ENCODE results near the gene MDFI.

Gene MDFI

DNA sequence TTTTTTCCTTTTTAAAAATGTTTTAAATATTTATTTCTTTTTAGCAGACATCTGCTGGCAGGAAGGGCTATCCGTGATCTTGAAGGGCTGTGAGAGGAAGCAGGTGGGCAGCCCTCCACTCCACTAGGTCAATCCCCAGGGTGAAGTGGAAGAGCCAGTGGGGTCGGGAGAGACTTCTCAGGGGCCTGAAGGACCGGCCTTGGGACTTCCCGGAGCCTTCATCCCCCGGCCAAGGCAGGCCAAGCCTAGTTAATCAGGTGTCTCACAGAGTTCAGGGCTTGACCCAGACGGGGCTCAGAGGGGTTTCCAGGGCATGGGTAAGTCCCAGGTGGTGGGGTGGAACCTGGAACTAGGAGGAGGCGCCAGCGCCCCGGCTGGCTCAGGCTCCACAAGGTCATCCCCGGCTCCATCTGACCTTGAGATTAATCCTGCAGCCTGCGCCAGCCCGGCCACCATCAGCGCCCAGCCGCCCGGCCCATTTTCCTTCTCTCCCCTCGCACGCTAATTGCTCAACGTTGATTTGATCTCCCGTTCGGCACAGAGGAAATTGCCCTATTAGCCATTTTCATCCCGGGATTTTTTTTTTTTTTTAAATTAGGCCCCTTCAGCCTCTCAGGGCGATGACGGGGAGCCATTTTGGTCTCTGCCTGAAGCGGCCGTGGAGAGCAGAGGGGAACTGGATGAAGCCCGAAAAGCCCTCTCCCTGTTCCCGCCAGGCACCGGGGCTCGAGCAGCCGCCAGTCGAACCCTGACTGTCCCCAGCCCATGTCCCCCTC, 44.4 kb downstream of the MDFI start:
- no peak for DNase-seq
- TF ChIP-seq POLR2A (IDR thresholded peaks at IDR 0.05; ENCODE audit: low read length) (no peak), GATA1 (IDR thresholded peaks at IDR 0.05; ENCODE audit: low read depth, low read length) (no peak)

DNA sequence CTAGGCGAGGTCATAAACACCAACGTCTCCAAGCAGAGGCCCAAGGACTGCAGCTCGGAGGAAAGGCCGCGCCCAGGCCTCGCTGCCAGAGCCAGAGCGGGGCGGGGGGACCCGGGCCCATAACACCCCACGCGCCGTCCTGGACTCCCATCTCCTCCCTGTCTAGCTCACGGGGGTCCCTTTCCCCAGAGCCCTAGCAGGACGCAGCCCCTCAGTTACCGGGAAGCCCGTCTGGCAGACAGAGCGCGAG, 44.9 kb downstream of the MDFI start:
- DNase-seq: no peak
- TF ChIP-seq POLR2A (IDR thresholded peaks at IDR 0.05; ENCODE audit: low read length) (no peak), GATA1 (IDR thresholded peaks at IDR 0.05; ENCODE audit: low read depth, low read length) (no peak)

DNA sequence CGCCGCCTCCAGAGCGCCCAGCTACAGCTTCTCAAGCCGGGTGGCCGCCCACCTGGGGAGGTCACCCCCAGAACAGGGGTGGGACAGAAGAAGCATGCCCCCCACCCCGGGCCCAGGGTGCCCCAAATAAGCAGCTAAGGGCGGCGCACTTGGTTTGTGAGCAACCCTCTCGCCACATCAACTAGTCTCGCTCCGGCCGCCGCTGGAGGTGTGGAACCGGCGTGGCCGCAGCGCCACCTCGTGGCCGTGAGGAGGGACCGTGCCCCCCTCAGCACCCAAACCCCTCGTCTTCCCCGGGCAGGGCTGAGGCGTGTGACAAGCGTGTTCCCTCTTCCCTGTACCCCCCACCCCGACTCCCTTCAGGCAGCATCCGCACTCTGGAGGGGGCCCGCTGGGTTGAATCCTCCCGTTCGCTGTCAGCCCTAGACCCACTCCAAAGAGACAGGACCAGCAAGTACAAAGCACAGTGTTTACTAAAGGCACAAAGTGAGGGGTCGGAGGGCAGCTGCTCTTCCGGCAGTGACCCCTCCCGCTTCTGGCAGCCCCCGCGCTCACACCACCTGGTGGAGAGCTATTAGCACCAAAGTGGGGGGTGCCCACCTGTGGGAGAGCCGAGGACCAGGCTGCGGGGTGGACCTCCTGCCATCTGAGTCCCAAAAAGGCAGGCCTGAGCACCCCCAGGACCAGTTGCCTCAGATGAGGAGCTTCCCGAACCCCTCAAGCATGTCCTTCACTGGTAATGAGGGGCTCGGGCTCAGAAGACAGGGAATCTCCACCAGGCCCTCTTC, 45.4 kb downstream of the MDFI start:
- DNase-seq: peak; percentile 76 to 85
- TF ChIP-seq POLR2A (IDR thresholded peaks at IDR 0.05; ENCODE audit: low read length) (no peak), GATA1 (IDR thresholded peaks at IDR 0.05; ENCODE audit: low read depth, low read length) (no peak)

DNA sequence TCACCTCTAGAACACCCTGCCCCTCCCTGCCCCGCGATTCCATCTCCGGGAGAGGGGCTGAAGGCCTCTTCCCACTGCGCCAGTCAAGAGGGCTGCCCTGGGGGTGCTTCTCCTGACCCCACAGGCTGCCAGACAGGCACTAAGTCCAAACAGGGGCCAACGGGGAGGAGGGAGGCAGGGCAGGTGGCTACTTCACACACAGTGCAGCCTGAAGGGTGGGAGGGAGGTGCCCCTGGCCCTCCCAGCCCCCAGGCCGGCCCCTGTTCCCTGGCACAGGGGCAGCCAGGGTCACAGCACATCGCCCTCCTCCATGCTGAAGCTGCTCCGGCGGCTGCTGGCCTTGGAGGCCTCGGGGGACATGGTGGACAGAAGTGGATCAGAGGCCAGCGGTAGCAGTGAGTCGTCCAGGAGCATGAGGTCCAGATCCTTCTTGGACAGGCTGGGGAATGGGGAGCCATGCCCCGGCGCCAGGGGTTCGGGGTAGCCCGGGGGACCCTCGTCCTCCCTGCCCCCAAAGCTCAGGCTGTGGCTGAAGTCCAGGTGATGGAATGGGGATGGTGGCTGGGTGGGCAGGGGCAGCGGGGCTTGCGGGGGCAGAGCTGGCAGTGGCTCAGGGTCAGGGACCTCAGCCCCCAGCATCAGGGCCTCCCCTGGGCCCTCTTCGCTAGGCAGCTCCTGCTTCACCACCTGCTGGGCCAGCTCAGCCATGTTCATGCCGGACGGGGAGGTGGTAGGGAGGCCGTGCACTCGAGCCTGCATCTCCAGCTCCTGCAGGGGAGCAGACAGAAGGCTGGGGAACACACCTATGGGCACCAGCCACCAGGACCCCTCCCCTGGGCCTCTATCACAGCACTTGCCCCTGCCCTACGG, 46.3 kb downstream of the MDFI start:
- DNase-seq: no peak
- TF ChIP-seq GATA1 (IDR thresholded peaks at IDR 0.05; ENCODE audit: low read depth, low read length): no peak
- TF ChIP-seq POLR2A (IDR thresholded peaks at IDR 0.05; ENCODE audit: low read length): no peak

DNA sequence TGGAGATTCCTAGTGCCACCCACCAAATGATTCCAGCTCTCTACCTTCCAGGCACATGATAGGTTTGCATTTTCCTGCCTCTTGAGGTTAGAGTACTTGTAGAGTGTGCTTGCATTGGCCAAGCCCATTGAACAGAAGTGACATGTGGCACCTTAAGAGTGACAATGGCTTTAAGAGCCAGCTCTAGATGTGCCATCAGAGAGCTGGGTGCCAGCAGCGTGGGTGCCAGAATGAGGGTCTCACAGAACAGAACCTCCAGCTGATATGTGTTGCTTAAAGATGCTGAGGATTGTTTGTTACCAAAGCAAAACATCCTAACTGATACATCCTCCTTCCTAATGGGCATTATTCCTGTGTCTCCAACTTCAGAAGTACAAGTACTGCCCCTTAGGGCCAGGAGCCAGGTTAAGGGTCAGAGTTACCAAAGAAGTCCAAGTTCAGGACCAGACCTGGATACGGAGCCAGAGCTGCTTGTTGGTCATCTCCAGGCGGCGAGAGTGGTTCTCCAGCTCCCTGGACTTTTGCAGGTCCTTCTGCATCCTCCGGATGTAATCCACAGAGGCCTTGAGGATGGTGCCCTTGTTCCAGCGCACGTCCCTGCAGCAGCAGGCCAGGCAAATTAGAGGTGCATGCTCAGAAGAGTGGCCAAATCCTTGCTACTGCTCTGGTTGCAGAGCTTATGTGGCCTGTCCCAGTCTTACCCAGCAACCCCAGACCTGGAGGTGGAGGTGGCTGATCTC, 47.5 kb downstream of the MDFI start:
- no peak for TF ChIP-seq GATA1 (IDR thresholded peaks at IDR 0.05; ENCODE audit: low read depth, low read length)
- TF ChIP-seq POLR2A (IDR thresholded peaks at IDR 0.05; ENCODE audit: low read length): no peak
- no peak for DNase-seq

DNA sequence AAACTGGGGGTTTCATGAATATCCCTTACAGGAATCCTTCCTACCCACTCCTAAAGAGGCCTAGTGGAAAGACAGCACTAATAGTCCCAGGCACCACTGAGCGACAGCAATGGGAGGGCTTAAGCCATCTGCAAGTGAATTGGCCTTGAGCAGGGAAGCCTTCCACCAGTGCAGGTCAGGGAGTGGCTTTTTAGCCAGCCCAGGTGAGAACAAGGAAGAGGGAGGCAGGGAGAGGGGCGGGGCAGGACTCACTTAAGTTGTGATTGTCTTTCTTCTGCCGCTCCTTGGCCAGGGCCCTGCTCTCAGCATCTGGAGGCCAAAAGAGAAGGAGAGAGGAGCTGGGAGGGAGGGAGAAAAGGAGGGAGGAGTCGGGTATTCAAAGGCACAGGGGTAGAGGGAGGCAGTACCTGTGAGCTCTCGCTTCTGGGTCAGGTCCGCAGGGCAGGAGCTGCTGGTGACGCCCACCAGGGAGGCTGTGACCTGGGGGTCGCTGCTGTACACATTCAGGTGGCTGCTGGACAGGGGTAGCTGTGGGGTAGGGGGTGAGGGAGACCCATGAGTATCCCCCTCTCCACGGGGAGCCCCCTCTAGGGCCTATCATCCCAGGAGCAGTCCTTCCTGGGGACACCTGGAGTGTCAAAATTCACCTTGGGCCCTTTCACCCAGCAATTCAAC, 49.4 kb downstream of the MDFI start:
- no peak for TF ChIP-seq POLR2A (IDR thresholded peaks at IDR 0.05; ENCODE audit: low read length)
- no peak for DNase-seq

DNA sequence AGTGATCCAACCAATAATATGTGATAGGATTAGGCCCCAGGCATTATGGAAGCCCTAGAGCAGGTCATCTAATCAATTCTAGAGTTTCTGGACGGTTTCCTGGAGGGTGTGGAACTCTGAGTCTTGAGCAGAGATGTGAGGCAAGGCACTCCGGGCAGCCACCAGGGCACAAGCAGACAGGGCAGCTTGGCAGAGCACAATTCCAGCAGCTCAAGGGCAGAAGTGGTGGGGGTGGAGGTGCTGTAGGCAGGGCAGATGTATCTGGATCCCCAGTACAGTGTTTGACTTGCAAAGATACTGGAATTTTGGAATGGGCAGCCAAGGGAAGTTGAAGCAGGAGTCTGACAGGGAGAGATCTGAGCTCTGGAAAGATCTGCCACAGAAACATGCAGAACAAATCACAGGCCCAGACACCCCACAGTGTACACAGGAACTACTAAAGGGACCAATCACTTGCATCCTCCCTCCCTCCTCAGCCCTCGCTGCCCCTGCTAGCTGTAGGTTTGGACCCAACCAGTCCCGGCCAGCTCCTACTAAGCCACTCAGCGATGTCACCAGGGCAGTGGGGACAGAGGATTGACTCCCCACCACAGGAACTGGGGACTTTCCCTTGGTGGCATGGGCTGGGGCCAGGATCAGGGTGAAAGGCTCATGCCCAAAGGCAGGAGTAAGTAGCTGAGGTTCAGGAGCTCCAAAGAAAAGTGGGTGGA, 50.1 kb downstream of the MDFI start:
- DNase-seq: no peak
- TF ChIP-seq POLR2A (IDR thresholded peaks at IDR 0.05; ENCODE audit: low read length): no peak
- no peak for TF ChIP-seq GATA1 (IDR thresholded peaks at IDR 0.05; ENCODE audit: low read depth, low read length)

DNA sequence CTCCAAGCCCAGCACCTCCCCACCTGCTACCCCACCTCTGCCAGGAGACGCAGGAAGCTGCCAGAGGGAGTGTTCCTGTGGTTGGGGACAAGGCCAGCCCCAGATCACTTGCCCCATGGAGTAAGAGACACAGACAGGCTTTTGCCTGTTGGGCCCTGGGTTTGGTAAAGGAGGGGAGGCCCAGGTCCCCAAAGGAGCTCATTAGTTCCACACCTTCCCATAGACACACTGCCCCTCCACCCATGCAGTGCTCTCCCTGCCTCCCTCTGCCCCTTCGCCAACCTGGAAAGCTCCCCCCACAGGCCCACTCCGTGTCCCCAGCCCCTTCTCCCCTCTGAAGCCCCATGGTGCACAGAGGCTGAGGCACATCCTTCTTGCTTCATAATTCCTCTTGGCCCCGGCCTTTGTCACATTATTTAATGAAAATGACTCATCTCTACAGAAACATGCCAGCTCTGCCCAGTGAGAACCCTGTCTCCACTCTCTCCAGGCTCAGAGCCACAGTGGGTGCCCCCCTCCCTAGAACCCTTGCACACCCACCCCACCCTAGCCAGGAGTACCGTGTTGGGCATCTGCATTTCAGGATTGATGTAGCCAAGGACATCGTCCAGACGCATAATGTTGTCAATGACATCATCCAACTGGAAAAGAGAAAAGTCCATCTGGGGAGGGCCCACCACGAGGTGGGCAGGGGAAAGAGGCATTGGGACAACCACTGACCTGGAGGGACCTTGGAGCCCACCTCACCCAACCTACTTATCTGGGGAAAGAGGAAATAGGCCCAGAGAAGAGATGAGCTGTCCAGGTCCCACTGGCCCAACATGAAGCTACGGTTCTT, 51.1 kb downstream of the MDFI start:
- no peak for TF ChIP-seq GATA1 (IDR thresholded peaks at IDR 0.05; ENCODE audit: low read depth, low read length)
- no peak for TF ChIP-seq POLR2A (IDR thresholded peaks at IDR 0.05; ENCODE audit: low read length)
- no peak for DNase-seq

DNA sequence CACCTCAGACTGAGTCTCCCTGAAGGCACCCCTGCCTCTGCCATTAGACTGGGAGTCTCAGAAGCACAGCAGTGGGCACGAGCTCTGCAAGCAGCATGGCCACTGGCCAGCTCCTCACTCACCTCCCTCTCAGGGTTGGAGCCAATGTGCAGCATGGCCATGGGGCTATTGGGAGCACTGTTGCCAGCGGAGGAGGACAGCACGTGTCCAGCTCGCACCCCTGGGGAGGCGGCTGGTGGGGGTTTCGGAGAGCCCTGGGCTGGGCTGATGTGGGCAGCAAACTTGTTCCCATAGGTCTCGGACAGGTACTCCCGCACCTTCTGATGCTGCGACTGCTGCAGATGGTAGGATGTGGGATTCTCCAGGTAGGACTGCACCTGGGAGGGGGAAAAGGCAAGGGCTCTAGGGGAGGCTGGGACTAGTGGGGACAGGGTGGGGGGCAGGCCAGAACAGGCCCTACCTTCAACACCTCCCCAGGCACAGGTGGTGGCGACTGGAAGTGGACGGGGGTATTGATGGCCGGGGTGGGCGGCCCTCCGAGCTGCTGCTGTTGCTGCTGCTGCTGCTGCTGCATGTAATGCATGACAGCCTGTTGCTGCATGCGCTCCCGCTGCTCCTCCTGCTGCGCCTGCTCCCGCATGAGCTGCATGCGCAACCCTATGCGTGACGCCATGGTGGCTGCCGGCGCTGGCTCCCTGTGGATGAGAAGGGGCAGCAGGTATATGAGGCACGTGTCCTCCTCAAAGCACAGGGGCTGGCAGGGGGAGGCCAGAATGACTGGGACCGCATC, 52.5 kb downstream of the MDFI start:
- TF ChIP-seq GATA1 (IDR thresholded peaks at IDR 0.05; ENCODE audit: low read depth, low read length) (no peak), POLR2A (IDR thresholded peaks at IDR 0.05; ENCODE audit: low read length) (no peak)
- no peak for DNase-seq

DNA sequence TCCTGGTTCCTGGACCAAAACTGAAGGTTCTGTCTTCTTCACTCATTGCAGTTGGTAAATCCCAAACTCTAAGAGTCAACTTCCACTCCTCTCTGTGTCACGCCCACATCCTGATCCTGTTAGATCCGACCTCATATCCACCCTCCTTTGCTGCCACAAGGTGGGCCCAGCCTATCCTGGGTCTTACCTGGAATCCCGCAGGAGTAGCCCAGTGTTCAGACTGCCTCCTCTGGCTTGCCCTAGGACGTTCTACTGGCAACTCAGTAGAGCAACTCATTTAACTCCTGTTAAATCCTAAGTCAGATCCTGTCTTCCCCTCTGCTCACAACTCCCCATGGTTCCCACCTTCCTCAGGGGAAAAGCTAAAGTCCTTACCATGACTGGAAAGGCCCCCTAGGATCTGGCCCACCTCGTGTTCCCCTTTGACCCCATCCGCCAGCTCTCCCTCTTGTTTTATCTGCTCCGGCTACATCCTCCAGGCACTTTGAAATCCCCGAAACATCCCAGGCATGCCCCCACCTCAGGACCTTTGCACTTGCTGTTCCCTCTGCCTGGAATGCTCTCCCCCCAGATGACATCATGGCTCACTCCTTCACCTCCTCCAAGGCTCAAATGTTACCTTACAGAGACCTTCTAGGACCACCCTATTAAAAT, 53.3 kb downstream of the MDFI start:
- no peak for DNase-seq
- no peak for TF ChIP-seq GATA1 (IDR thresholded peaks at IDR 0.05; ENCODE audit: low read depth, low read length)
- no peak for TF ChIP-seq POLR2A (IDR thresholded peaks at IDR 0.05; ENCODE audit: low read length)
